Stimulated activated memory B cell treated with anti-CD40 and anti-IgM and Interleukin-4, amounts not matched to agents 10 μg/mL and 1 μg/mL and 100 μg/mL, for 72 hours (primary cell): ENCODE results near the gene ZBTB18.

ENCODE experiments used
- ATAC-seq: fragments of 150-1000 bp; cut with Tn5 transposase; 2 replicates; pipeline ENCODE4 v1.10.0; 2021
- H3K27ac Mint-ChIP-seq: one replicate; pipeline ENCODE4 v1.8.0; 2022; ENCODE audit warnings: mild to moderate bottlenecking, mixed read lengths
- H3K27me3 Mint-ChIP-seq: one replicate; pipeline ENCODE4 v1.8.0; 2022; ENCODE audit warnings: mixed read lengths
- H3K36me3 Mint-ChIP-seq: one replicate; pipeline ENCODE4 v1.8.0; 2022; ENCODE audit warnings: mixed read lengths
- H3K4me1 Mint-ChIP-seq: one replicate; pipeline ENCODE4 v1.8.0; 2022; ENCODE audit warnings: mixed read lengths
- H3K4me3 Mint-ChIP-seq: one replicate; pipeline ENCODE4 v1.8.0; 2022; ENCODE audit warnings: mild to moderate bottlenecking, moderate library complexity, mixed read lengths
- H3K9me3 Mint-ChIP-seq: one replicate; pipeline ENCODE4 v1.8.0; 2022; ENCODE audit warnings: mixed read lengths

ZBTB18 gene

GRCh38 chr1:244064621-244065020 lies 13.5 kb downstream of the ZBTB18 start:
- ATAC-seq: no peak
- Mint-ChIP-seq H3K36me3 (no peaks in the 10 kb centered on the region), H3K27ac (no peak overlapping the region), H3K4me1 (peaks cover 10% of the 10 kb centered on the region), H3K4me3 (no peak overlapping the region), H3K27me3 (no peaks in the 10 kb centered on the region), H3K9me3 (no peaks in the 10 kb centered on the region)

DNA sequence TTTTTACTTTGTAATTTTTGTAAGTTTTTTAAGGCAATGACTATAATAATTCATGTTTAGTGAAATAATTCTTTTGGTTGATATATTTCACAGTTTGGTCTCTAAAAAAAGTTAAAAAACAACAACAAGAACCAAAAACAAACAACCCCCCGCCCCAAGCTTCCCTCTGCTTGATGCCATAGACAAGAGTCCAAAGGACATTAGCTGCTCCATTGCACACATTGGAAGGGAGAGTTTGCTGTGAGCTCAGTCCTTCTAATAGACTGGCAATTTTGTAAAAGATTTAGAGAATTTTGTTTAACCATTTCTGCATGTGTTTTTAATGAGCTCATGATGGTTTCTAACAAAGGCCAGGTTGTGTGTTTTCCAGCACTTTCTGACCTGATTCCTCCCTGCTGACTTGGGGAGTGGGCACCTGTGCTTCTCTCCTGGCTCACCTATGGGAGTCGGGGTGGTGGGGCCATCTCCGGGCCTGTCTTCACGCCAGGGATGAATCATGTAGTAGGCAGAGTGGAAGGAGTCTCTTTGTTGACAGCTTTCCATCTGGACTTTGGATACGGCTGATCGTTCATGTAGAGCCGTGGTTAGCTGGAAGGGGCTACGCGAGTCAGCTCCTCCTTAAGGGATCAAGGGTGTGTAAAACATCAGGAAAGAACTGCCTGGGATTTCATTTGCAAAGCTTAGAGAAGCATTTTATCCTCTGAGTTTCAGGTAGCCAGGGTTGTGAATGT lies 14.1 kb downstream of the ZBTB18 start:
- Mint-ChIP-seq H3K4me1 (peaks cover 11% of the 10 kb centered on the region), H3K27me3 (no peaks in the 10 kb centered on the region), H3K9me3 (no peaks in the 10 kb centered on the region), H3K4me3 (no peak overlapping the region), H3K36me3 (no peaks in the 10 kb centered on the region), H3K27ac (no peak overlapping the region)
- ATAC-seq: no peak

DNA sequence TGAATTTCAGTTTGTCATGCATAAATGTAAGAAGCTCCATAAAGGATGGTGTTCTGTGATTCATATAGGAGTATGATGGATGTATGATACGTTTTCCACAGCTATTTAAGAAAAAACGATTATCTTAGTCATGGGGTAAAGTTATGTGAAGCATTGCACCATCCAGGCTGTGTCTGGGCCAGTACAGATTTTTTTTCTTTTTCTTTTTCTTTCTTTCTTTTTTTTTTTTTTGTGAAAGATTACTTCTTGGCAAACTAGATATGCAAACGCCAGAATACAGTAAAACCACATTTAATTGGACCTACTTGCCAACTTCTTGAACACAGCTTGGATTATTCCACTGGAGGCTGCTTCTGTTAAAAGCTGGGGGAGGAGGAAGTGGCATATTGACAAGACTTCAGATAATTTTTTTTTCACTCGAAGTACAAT lies 14.9 kb downstream of the ZBTB18 start:
- Mint-ChIP-seq H3K36me3 (no peaks in the 10 kb centered on the region), H3K9me3 (no peaks in the 10 kb centered on the region), H3K4me3 (no peak overlapping the region), H3K27ac (no peak overlapping the region), H3K4me1 (peaks cover 11% of the 10 kb centered on the region), H3K27me3 (no peaks in the 10 kb centered on the region)
- no peak for ATAC-seq

- Mint-ChIP-seq H3K36me3 (no peaks in the 10 kb centered on the region), H3K4me1 (peaks cover 11% of the 10 kb centered on the region), H3K27me3 (no peaks in the 10 kb centered on the region), H3K9me3 (peaks cover under 1% of the 10 kb centered on the region), H3K27ac (no peak overlapping the region), H3K4me3 (no peak overlapping the region)
- no peak for ATAC-seq
Observed at GRCh38 chr1:244066954-244067716, 16.1 kb downstream of the ZBTB18 start.

DNA sequence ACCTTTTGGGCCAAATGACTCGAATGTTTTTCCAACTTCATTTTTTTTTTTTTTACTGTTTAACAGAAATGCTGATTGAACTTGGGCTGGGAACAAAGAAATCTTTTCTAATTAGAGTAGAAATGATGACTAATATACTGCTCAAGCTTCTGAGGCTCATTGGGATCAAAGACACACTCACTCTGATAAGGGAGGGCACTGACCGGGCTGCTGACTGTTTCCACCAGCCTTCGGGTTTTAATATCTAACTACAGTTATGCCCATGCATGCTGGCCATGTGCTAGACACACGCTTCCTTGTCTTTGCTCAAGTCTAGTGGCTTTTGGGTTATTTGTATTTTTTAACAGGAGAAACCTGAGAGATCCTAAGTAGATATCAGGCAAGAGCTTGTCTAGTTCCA lies 16.8 kb downstream of the ZBTB18 start:
- Mint-ChIP-seq H3K9me3 (peaks cover 2% of the 10 kb centered on the region), H3K27ac (no peak overlapping the region), H3K4me3 (no peak overlapping the region), H3K27me3 (no peaks in the 10 kb centered on the region), H3K36me3 (no peaks in the 10 kb centered on the region), H3K4me1 (peaks cover 17% of the 10 kb centered on the region)
- ATAC-seq: no peak

DNA sequence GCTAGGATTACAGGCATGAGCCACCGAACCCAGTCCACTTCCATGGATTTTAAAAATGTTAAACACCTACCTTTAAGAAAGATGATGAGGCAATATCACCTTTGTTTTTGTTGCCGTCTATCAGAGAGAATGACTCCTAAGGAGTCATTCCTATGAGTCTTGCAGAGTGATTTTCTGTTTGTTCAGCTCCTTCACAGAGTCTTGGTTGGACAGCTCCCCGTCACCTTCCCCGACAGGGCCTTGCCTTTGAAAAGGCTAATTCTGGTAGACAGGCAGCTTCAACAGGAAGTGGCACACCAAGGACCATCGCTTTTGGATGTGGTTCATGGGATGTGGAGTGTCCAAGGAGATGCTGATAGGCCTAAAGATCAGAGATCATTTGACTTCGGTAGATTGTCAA lies 17.5 kb downstream of the ZBTB18 start:
- peaks cover 14% of the 10 kb centered on the region for H3K4me1 Mint-ChIP-seq
- no peak for ATAC-seq
- no peaks in the 10 kb centered on the region for H3K27me3 Mint-ChIP-seq

DNA sequence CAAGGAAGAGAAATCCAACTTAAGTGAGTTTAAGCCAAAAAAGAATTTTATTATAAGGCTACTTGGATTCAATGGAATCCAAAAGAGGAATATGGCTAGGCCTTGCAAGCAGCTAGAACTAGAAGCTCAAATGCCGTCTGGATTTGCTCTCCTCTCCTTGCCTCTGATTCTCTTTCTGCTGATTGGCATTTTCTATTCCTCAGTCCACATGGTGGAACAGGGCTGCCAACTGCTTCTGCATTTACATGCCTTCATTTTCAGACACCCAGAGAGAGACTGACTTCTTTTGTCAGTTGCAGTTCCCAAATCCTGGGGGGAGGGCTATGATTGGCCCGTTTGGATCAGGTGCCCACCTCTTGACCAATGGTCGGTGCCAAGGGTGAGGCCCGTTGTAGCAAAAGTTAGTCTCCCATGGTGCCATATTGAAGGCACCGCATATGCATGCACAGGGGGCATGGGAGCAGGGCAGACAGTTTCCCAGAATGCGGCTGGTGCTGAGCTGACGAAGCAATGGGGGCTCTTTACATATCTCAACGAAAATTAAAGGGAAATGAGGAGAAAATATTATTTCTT lies 18.3 kb downstream of the ZBTB18 start:
- peaks cover 2% of the 10 kb centered on the region for H3K9me3 Mint-ChIP-seq
- no peaks in the 10 kb centered on the region for H3K36me3 Mint-ChIP-seq
- H3K27ac Mint-ChIP-seq: no peak overlapping the region
- ATAC-seq: no peak
- no peaks in the 10 kb centered on the region for H3K27me3 Mint-ChIP-seq
- peaks cover 21% of the 10 kb centered on the region for H3K4me1 Mint-ChIP-seq
- no peak overlapping the region for H3K4me3 Mint-ChIP-seq

More for the DNA sequence above, 17.5 kb downstream of the ZBTB18 start:
- Mint-ChIP-seq H3K36me3 (no peaks in the 10 kb centered on the region), H3K27ac (no peak overlapping the region), H3K4me3 (no peak overlapping the region), H3K9me3 (peaks cover 2% of the 10 kb centered on the region)

GRCh38 chr1:244074559-244075171 lies 23.6 kb downstream of the ZBTB18 start:
- peaks cover 59% of the 10 kb centered on the region for H3K4me1 Mint-ChIP-seq
- H3K9me3 Mint-ChIP-seq: peaks cover 2% of the 10 kb centered on the region
- no peaks in the 10 kb centered on the region for H3K27me3 Mint-ChIP-seq
- no peaks in the 10 kb centered on the region for H3K36me3 Mint-ChIP-seq
- ATAC-seq: peak; percentile 83
- peak overlapping the region; percentile 58 for H3K27ac Mint-ChIP-seq
- H3K4me3 Mint-ChIP-seq: peak overlapping the region; percentile 78

- Mint-ChIP-seq H3K4me1 (peaks cover 59% of the 10 kb centered on the region), H3K27me3 (no peaks in the 10 kb centered on the region), H3K36me3 (no peaks in the 10 kb centered on the region), H3K4me3 (peak overlapping the region; percentile 78), H3K9me3 (peaks cover 2% of the 10 kb centered on the region), H3K27ac (peak overlapping the region; percentile 58)
- peak; percentile 46 for ATAC-seq
Observed at GRCh38 chr1:244075247-244075722, 24.2 kb downstream of the ZBTB18 start.

DNA sequence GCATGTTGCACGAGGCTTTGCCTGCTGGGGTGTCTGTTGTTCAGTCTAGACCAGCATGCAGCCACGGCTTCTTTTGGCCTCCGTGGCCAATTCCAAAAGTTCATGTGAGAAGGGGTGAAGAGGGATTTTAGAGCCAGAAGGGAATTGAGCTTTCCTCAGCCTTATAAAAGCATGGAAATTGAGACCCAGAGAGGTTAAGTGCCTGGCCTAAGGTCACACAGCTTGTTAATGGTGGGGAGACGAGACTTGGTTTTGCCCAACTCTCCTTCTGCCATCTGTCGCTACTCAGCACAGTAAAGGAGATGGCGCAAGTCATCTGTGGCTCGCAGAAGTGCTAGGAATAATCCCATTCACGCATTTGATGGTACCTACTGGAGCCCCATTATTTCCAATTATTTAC lies 25.7 kb downstream of the ZBTB18 start:
- H3K36me3 Mint-ChIP-seq: no peaks in the 10 kb centered on the region
- H3K27me3 Mint-ChIP-seq: peaks cover 3% of the 10 kb centered on the region
- no peak for ATAC-seq
- H3K4me3 Mint-ChIP-seq: no peak overlapping the region
- no peak overlapping the region for H3K27ac Mint-ChIP-seq
- peaks cover 59% of the 10 kb centered on the region for H3K4me1 Mint-ChIP-seq
- H3K9me3 Mint-ChIP-seq: peaks cover 2% of the 10 kb centered on the region

DNA sequence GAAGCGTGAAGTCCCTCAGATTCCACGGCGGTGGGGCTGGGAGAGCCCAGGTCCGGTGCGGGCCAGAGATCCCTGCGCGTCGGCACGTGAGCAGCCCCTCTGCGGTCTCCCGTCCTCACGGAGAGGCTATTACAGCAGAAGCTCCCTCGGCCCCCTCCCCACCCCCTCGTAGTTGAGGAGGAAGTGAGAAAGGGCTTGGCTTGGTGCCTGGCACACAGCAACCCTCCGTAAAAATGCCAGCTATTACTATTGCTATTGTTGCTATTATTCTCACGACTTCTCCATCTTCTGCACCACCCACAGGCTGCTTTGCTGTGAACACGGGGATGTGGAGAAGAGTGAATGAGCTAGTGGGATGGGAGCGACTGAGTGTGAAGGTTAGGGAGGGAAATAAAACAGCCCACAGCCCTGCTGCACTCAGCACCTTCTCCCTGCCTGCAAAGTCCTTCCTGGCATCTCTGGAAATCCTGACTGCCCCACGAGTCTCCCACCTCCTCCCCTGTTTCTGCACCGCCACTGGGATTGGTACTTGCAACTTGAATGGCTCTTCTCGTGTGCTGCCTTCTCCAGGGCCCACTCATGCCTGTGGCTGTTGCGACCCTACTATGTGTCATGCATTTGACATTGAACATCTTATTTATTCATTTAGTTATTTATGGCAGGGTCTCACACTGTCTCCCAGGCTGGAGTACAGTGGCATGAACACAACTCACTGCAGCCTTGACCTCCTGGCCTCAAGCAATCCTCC lies 26.6 kb downstream of the ZBTB18 start:
- peaks cover 12% of the 10 kb centered on the region for H3K27me3 Mint-ChIP-seq
- no peaks in the 10 kb centered on the region for H3K9me3 Mint-ChIP-seq
- peak; percentile 78 for ATAC-seq
- peaks cover 55% of the 10 kb centered on the region for H3K4me1 Mint-ChIP-seq
- H3K27ac Mint-ChIP-seq: peak overlapping the region; percentile 78
- peak overlapping the region; percentile 29 for H3K4me3 Mint-ChIP-seq
- H3K36me3 Mint-ChIP-seq: no peaks in the 10 kb centered on the region

- ATAC-seq: no peak
- Mint-ChIP-seq H3K36me3 (no peaks in the 10 kb centered on the region), H3K9me3 (no peaks in the 10 kb centered on the region), H3K27me3 (peaks cover 25% of the 10 kb centered on the region), H3K27ac (no peak overlapping the region), H3K4me1 (peaks cover 40% of the 10 kb centered on the region), H3K4me3 (no peak overlapping the region)
Observed at GRCh38 chr1:244080343-244080929, 29.4 kb downstream of the ZBTB18 start.

DNA sequence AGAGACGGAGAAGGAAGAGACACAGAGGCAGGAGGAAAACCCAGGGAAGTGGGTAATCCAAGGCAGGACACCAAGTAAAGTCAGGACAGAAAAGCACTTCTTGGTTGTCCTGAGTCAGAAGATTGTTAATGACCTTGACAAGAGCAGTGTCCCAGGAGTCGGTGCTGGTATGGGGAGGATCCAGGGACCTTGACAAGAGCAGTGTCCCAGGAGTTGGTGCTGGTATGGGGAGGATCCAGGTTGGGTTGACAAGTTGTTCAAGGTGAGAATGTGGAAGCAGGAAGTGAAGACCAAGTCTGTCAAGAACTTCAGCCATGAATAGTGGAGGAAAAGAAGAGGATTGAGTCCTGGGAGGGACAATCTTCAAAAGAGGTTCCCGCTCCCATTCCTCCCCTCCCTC lies 31.9 kb downstream of the ZBTB18 start:
- H3K4me3 Mint-ChIP-seq: no peak overlapping the region
- H3K27me3 Mint-ChIP-seq: peaks cover 25% of the 10 kb centered on the region

GRCh38 chr1:244083383-244083943 lies 32.4 kb downstream of the ZBTB18 start:
- no peaks in the 10 kb centered on the region for H3K36me3 Mint-ChIP-seq
- H3K27me3 Mint-ChIP-seq: peaks cover 25% of the 10 kb centered on the region
- H3K4me3 Mint-ChIP-seq: no peak overlapping the region
- peaks cover 10% of the 10 kb centered on the region for H3K4me1 Mint-ChIP-seq
- no peak overlapping the region for H3K27ac Mint-ChIP-seq
- ATAC-seq: no peak
- no peaks in the 10 kb centered on the region for H3K9me3 Mint-ChIP-seq

More for the DNA sequence above, 31.9 kb downstream of the ZBTB18 start:
- Mint-ChIP-seq H3K27ac (no peak overlapping the region), H3K36me3 (no peaks in the 10 kb centered on the region), H3K4me1 (peaks cover 15% of the 10 kb centered on the region), H3K9me3 (no peaks in the 10 kb centered on the region)
- no peak for ATAC-seq
